ENCODE results near the gene MPP2.
"Not testable (repeated sequence)": the region's sequence is repeated elsewhere in the genome, so short reads cannot be mapped to it uniquely, and the experiment has no call there.

The MPP2 gene

DNA sequence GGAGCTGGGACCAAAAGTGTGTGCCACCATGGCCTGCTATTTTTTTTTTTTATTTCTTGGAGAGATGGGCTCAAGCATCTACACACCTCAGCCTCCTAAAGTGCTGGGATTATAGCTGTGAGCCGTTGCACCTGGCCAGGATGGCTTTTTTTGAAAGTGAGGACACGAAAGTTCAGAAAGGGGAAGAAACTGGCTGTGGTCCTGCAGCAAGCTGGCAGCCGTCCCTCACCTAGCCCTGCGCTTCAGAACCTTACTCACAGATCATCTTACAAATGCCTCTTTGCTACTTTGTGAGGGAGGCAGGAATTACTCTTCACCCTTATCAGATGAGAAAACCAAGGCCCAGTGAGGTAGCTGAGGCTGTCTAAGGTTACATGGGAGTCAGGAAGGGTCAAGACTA is 39.4 kb upstream of the MPP2 start:
- TF ChIP-seq PAX5 (IDR thresholded peaks at IDR 0.05; ENCODE audit: insufficient read depth, low read length, severe bottlenecking) (no peak), POLR2AphosphoS5 (IDR thresholded peaks at IDR 0.05; ENCODE audit: low read depth, low read length) (no peak), POU2F2 (IDR thresholded peaks at IDR 0.05; ENCODE audit: low read depth, low read length) (no peak), POLR2A (IDR thresholded peaks at IDR 0.05; ENCODE audit: low read depth, low read length) (no peak), SPI1 (IDR thresholded peaks at IDR 0.05; ENCODE audit: low read depth, low read length) (no peak)

DNA sequence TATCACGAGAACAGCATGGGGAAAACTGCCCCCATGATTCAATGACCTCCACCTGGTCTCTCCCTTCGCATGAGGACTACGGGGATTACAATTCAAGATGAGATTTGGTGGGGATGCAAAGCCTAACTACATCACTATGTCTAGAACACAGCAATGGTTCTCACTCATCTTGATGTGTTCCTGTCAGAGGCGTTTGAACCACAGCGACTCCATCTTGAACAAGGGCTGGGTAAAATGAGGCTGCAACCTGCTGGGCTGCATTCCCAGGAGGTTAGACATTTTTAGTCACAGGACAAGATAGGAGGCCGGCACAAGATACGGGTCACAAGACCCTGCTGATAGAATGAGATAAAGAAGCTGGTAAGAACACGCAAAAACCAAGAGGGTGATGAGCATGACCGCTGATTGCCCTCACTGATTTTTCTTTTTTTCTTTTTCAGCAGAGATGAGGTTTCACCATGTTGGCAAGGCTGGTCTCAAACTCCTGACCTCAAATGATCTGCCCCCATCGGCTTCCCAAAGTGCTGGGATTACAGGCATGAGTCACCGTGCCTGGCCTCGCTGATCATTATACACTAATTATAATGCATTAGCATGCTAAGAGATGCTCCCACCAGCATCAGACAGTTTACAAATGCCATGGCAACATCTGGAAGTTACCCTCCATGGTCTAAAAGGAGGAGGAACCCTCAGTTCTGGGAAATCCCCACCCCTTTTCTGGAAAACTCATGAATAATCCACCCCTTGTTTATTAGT is 37.9 kb upstream of the MPP2 start:
- FAIRE-seq (no peak), DNase-seq (ENCODE audit: insufficient read length, low spot score) (no peak)
- TF ChIP-seq TAF1 (IDR thresholded peaks at IDR 0.05; ENCODE audit: low read depth, low read length) (no peak), POU2F2 (IDR thresholded peaks at IDR 0.05; ENCODE audit: low read depth, low read length) (no peak), SPI1 (IDR thresholded peaks at IDR 0.05; ENCODE audit: low read depth, low read length) (no peak), POLR2AphosphoS5 (IDR thresholded peaks at IDR 0.05; ENCODE audit: low read depth, low read length) (no peak), POLR2A (IDR thresholded peaks at IDR 0.05; ENCODE audit: low read depth, low read length) (no peak), PAX5 (IDR thresholded peaks at IDR 0.05; ENCODE audit: insufficient read depth, low read length, severe bottlenecking) (no peak)

More for the DNA sequence above, 39.4 kb upstream of the MPP2 start:
- DNase-seq (ENCODE audit: insufficient read length, low spot score) (no peak), FAIRE-seq (no peak)

DNA sequence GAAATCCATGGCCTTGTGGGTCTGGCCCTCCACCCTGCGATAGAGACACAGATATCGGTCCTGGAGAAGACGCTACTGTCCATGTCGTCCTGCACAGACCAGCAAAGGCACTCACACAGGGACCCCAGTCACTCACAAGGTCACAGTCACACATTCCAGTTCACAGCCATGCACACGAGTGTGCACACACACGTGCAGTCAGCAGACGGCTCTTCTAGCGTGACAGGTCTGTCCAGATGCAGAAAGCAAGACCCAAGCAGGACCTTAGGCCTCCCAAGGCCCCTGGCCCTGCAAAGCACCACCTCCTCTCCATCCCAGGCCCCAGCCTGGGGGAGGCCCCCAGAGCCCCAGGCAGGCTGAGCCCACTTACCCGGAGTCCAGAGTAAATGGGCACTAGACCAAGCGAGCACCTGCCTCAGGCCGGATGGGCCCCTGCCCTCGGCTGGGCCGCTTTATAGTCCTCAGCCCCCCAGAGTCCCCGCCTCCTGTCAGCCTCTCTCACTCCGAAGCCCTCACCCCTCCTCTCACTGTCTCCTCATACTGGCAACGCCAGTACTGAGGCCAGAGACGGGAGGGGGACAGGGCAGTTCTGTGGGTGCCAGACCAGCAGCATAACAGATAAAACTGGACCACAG is 34.8 kb upstream of the MPP2 start, which contains the start of gene PPY:
Gene PPY, minus strand, starts transcription at position 426 of the 635 bp plus-strand sequence. CDS start 822 bp downstream, outside the sequence.
- TF ChIP-seq POU2F2 (IDR thresholded peaks at IDR 0.05; ENCODE audit: low read depth, low read length) (no peak), PAX5 (IDR thresholded peaks at IDR 0.05; ENCODE audit: insufficient read depth, low read length, severe bottlenecking) (no peak), SPI1 (IDR thresholded peaks at IDR 0.05; ENCODE audit: low read depth, low read length) (no peak), TAF1 (IDR thresholded peaks at IDR 0.05; ENCODE audit: low read depth, low read length) (no peak), POLR2AphosphoS5 (IDR thresholded peaks at IDR 0.05; ENCODE audit: low read depth, low read length) (no peak), POLR2A (IDR thresholded peaks at IDR 0.05; ENCODE audit: low read depth, low read length) (no peak)
- DNase-seq (ENCODE audit: insufficient read length, low spot score) (no peak), FAIRE-seq (no peak)

DNA sequence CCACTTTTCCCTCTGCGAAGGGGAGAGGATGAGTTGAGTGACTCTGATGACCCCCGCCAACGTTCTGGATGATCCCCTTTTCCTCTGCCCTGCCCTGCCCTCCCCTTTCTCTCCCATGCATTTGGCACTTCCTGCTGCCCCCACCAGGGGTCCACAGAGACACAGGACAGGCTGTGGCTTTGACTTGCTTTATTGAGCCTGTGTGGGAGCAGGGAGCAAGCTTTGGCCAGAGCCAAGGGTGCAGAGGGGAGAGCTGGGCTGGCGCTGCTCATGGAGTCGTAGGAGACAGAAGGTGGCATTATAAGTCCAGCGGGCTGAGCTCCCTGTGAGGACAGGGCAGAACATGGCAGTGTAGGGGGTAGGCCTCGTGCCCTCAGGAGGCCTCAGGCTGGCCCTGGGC is 33.3 kb upstream of the MPP2 start:
- TF ChIP-seq TAF1 (IDR thresholded peaks at IDR 0.05; ENCODE audit: low read depth, low read length) (no peak), POU2F2 (IDR thresholded peaks at IDR 0.05; ENCODE audit: low read depth, low read length) (no peak), SPI1 (IDR thresholded peaks at IDR 0.05; ENCODE audit: low read depth, low read length) (no peak), POLR2A (IDR thresholded peaks at IDR 0.05; ENCODE audit: low read depth, low read length) (no peak), PAX5 (IDR thresholded peaks at IDR 0.05; ENCODE audit: insufficient read depth, low read length, severe bottlenecking) (no peak), POLR2AphosphoS5 (IDR thresholded peaks at IDR 0.05; ENCODE audit: low read depth, low read length) (no peak)
- FAIRE-seq (peak; percentile 48), DNase-seq (ENCODE audit: insufficient read length, low spot score) (no peak)

DNA sequence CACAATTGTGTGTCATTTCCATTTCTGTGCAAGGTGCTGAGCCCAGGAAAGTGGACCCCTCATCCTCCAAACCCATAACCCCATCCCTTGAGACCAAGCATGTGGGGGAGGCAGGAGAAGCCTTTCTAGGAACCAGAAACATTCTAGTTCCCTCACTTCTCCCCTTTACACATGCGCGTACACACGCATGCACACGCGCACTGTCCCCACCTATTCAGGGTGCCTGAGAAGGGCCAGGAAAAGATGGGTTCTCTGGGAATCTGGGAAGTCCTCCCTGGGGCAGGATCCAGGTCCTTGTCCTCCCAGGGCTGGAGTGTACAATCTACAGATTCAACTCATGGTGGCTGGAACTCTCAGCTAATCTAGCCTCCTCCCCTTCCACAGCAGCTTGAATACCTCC is 32.5 kb upstream of the MPP2 start:
- FAIRE-seq (no peak), DNase-seq (ENCODE audit: insufficient read length, low spot score) (no peak)
- TF ChIP-seq POU2F2 (IDR thresholded peaks at IDR 0.05; ENCODE audit: low read depth, low read length): no peak
- TF ChIP-seq POLR2AphosphoS5 (IDR thresholded peaks at IDR 0.05; ENCODE audit: low read depth, low read length): no peak
- TF ChIP-seq TAF1 (IDR thresholded peaks at IDR 0.05; ENCODE audit: low read depth, low read length): no peak
- no peak for TF ChIP-seq SPI1 (IDR thresholded peaks at IDR 0.05; ENCODE audit: low read depth, low read length)
- no peak for TF ChIP-seq POLR2A (IDR thresholded peaks at IDR 0.05; ENCODE audit: low read depth, low read length)
- no peak for TF ChIP-seq PAX5 (IDR thresholded peaks at IDR 0.05; ENCODE audit: insufficient read depth, low read length, severe bottlenecking)

DNA sequence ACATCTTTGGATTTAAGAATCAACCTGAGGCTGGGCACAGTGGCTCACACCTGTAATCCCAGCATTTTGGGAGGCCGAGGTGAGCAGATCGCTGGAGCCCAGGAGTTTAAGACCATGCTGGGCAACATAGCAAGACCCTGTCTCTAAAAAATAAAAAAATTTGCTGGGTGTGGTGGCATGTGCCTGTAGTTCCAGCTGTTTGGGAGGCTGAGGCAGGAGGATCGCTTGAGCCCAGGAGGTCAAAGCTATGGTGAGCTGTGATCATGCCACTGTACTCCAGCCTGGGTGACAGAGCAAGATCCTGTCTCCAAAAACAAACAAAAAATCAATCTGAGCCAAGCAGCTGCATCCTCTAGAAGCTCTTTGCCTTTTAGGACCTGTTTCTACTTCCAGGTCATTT is 32.1 kb upstream of the MPP2 start:
- DNase-seq (ENCODE audit: insufficient read length, low spot score); FAIRE-seq: not testable (repeated sequence)

DNA sequence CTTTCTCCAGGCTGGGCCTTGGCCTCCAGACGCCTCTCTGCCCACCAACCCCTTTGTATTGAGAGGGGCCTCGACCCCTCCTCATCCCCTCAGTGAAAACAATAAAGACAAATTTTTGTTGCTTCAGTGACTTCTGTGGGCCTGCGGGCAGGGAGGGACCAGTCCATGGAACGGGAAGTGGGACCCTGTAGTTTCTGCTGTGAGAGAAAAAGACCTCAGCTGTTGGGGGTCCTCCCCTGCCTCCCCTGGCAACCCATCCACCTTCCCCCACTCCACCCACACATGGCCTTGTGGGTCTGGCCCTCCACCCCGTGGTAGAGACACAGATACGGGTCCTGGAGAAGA is 31.5 kb upstream of the MPP2 start:
- FAIRE-seq (no peak), DNase-seq (ENCODE audit: insufficient read length, low spot score) (no peak)
- no peak for TF ChIP-seq SPI1 (IDR thresholded peaks at IDR 0.05; ENCODE audit: low read depth, low read length)
- no peak for TF ChIP-seq POLR2A (IDR thresholded peaks at IDR 0.05; ENCODE audit: low read depth, low read length)
- TF ChIP-seq TAF1 (IDR thresholded peaks at IDR 0.05; ENCODE audit: low read depth, low read length): no peak
- no peak for TF ChIP-seq POLR2AphosphoS5 (IDR thresholded peaks at IDR 0.05; ENCODE audit: low read depth, low read length)
- no peak for TF ChIP-seq POU2F2 (IDR thresholded peaks at IDR 0.05; ENCODE audit: low read depth, low read length)
- no peak for TF ChIP-seq PAX5 (IDR thresholded peaks at IDR 0.05; ENCODE audit: insufficient read depth, low read length, severe bottlenecking)

DNA sequence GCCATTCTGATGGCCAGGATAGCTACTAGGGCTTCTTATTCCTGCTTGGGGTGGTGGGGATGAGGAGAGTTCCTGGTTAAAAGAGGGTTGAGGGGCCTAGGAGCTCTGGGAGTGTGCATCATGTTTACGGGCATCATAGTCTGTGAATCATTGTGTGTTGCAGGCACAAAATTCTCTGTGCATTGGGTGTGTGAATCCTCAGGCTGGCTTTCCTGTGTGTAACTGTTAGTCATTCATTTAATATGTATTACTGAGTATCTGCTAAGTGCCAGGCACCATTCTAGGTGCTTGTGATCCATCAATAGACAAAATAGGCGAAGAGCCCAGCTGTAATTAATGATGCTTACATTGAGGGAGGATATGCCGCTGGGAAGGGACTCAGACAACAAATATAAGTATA is 29.1 kb upstream of the MPP2 start:
- TF ChIP-seq POU2F2 (IDR thresholded peaks at IDR 0.05; ENCODE audit: low read depth, low read length) (no peak), PAX5 (IDR thresholded peaks at IDR 0.05; ENCODE audit: insufficient read depth, low read length, severe bottlenecking) (no peak), POLR2AphosphoS5 (IDR thresholded peaks at IDR 0.05; ENCODE audit: low read depth, low read length) (no peak), SPI1 (IDR thresholded peaks at IDR 0.05; ENCODE audit: low read depth, low read length) (no peak), POLR2A (IDR thresholded peaks at IDR 0.05; ENCODE audit: low read depth, low read length) (no peak), TAF1 (IDR thresholded peaks at IDR 0.05; ENCODE audit: low read depth, low read length) (no peak)
- FAIRE-seq (no peak), DNase-seq (ENCODE audit: insufficient read length, low spot score) (no peak)

DNA sequence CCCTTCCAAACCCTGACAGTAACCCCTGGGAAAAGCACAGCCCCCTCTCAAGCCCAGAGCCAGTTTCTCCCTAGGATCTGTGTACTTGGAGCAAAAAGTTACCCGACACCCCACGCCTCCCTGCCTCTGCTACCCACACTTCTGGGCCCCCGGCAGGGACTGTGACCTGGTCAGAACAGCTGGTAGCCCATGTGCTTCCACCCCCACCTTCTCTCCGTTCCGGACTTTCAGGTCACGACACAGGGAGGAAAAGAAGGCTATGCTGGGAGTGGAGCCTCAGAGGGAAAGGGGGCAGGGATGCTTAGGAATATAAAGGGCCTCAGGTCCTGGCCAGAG is 28.6 kb upstream of the MPP2 start:
- FAIRE-seq (no peak), DNase-seq (ENCODE audit: insufficient read length, low spot score) (no peak)
- TF ChIP-seq TAF1 (IDR thresholded peaks at IDR 0.05; ENCODE audit: low read depth, low read length): no peak
- TF ChIP-seq POLR2A (IDR thresholded peaks at IDR 0.05; ENCODE audit: low read depth, low read length): no peak
- no peak for TF ChIP-seq POLR2AphosphoS5 (IDR thresholded peaks at IDR 0.05; ENCODE audit: low read depth, low read length)
- no peak for TF ChIP-seq SPI1 (IDR thresholded peaks at IDR 0.05; ENCODE audit: low read depth, low read length)
- TF ChIP-seq PAX5 (IDR thresholded peaks at IDR 0.05; ENCODE audit: insufficient read depth, low read length, severe bottlenecking): no peak
- no peak for TF ChIP-seq POU2F2 (IDR thresholded peaks at IDR 0.05; ENCODE audit: low read depth, low read length)

All from GM12891 (cell line).